Epithelial cell of esophagus (primary cell): ENCODE measurements around the gene FHOD3.

Experiments used
- DNase-seq: peaks from one replicate; pipeline ENCODE4 v3.0.0; 2010; ENCODE audit warnings: low read depth
- H3K4me3 ChIP-seq: 2 replicates; pipeline ENCODE4 v1.5.1; 2011; ENCODE audit warnings: mild to moderate bottlenecking, low read length, control low read depth
- TF ChIP-seq, protein P1 (sequence below): IDR thresholded peaks from 2 replicates; pipeline ENCODE4 v1.5.1; 2011; ENCODE audit warnings: low read depth, mild to moderate bottlenecking, low read length, control low read depth, inconsistent platforms; ENCODE audit not compliant: insufficient read depth; ENCODE audit errors: missing control alignments

The FHOD3 gene

GRCh38 chr18:36643061-36643460 lies 345.5 kb downstream of the FHOD3 start:
- H3K4me3 ChIP-seq: no peak overlapping the region
- no peak for DNase-seq
- TF ChIP-seq, protein P1, sequence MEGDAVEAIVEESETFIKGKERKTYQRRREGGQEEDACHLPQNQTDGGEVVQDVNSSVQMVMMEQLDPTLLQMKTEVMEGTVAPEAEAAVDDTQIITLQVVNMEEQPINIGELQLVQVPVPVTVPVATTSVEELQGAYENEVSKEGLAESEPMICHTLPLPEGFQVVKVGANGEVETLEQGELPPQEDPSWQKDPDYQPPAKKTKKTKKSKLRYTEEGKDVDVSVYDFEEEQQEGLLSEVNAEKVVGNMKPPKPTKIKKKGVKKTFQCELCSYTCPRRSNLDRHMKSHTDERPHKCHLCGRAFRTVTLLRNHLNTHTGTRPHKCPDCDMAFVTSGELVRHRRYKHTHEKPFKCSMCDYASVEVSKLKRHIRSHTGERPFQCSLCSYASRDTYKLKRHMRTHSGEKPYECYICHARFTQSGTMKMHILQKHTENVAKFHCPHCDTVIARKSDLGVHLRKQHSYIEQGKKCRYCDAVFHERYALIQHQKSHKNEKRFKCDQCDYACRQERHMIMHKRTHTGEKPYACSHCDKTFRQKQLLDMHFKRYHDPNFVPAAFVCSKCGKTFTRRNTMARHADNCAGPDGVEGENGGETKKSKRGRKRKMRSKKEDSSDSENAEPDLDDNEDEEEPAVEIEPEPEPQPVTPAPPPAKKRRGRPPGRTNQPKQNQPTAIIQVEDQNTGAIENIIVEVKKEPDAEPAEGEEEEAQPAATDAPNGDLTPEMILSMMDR: no peak

DNA sequence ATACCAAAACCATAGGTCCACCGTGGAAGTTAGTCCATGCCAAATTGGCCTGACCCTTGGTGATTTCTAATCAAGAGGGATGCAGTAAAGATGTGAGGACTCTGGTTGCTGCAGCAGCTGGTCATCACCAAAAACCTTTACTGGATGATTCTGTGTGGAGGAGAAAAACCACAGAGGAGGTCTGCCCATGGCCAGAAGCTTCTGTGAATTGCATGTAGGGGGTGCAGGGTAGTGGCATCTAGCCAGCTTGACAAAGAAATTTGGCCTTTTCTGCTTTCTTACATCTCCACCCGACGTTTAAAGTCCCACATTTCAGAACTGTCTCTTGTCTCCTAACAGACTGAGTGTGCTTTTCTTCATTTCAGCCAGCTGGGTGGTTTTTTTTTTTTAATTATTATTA lies 351.3 kb downstream of the FHOD3 start:
- TF ChIP-seq, protein P1: no peak
- no peak overlapping the region for H3K4me3 ChIP-seq
- DNase-seq: no peak

DNA sequence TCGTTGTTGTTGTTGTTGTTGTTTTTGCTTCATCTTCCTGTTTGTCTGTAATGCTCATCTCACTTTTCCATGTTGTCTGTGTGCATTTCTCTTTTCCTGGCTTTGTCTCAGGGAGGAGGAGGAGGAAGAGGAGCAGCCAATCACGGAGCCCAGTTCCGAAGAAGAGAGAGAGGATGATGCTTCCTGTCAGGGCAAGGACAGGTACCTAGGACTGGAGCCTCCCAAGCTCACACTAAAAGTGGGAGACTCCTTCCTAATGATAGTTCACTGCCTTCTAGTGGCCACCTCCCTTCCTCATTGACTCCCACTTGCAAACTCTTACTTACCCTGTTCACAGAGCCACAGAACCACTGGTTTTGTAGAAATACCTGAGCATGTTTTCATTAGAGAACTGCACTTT lies 351.7 kb downstream of the FHOD3 start:
- TF ChIP-seq, protein P1: no peak
- no peak for DNase-seq
- H3K4me3 ChIP-seq: no peak overlapping the region

GRCh38 chr18:36650266-36650665 lies 352.8 kb downstream of the FHOD3 start:
- no peak for DNase-seq
- no peak overlapping the region for H3K4me3 ChIP-seq
- TF ChIP-seq, protein P1: no peak

DNA sequence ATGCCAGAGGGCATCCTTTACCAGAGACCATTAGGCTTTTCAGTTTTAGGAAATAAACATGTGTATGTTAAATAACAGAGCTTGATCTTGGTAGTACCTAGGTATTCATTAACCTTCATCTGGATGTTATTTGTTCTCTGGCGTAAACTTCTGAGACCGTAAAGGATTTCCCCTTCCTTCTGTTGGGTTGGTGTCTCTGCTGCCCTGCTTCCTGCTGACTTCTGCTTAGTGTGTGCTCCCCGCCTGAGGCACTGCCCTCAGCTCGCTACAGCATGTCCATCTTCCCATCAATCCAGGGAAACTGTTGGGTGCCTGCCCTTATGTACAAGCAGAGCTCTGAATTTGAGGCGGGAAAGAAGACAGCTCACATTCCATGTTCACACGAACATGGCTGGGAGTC lies 353.4 kb downstream of the FHOD3 start:
- DNase-seq: no peak
- TF ChIP-seq, protein P1: no peak
- H3K4me3 ChIP-seq: no peak overlapping the region

GRCh38 chr18:36652503-36652902 lies 355.0 kb downstream of the FHOD3 start:
- TF ChIP-seq, protein P1: no peak
- no peak overlapping the region for H3K4me3 ChIP-seq
- DNase-seq: no peak

DNA sequence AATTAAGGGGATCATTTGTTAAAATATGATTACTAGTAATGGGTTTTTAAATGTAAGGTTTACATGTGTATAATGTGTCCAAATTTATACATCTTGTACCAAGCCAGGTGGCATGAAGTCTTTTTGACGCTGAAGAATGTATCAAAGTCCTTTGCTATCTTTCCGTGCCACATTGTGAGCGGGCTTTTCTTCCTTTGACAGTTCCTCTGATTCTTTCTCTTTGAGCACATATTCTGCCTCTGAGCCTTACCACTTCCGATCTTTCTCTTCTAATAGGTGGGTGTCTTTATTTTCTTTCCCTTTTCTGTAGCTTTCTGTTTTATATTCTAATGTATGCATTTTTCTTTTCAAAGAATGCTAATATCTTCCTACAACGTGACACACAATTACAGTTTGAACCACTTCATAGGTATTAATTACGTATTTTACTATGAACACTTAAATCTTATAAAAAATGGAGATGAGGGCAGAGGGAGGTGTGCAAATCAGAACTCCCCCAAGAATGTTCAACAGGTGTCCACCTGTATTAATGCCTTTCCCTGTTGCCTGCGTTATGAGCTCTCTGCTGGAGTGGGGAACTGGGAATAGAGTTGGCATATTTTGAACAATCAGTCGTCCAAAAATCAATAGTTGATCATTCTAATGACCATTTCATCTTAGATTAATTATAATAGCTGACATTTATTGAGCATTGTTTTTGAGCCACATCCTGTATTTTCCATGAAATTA lies 355.8 kb downstream of the FHOD3 start:
- DNase-seq: no peak
- TF ChIP-seq, protein P1: no peak
- no peak overlapping the region for H3K4me3 ChIP-seq
